GM23248 (cell line): ENCODE data around the gene XRCC6.

Experiments
- EZH2 ChIP-seq: fragments of 200-600 bp; sonication (generic); IDR thresholded peaks from 2 replicates; pipeline ENCODE4 v1.6.1; 2018; ENCODE audit warnings: antibody characterized with exemption, mild to moderate bottlenecking; ENCODE audit not compliant: insufficient read depth, poor library complexity, severe bottlenecking
- EZH2phosphoT487 ChIP-seq: fragments of 200-600 bp; sonication (generic); IDR thresholded peaks from 2 replicates; pipeline ENCODE4 v1.6.1; 2018; ENCODE audit warnings: antibody characterized with exemption, moderate library complexity, mild to moderate bottlenecking, low read depth; ENCODE audit not compliant: insufficient read depth

- no peak for TF ChIP-seq EZH2phosphoT487
- TF ChIP-seq EZH2, result no peak
Observed at GRCh38 chr22:41683616-41684015, 62.5 kb downstream of the XRCC6 start.
